CMK (cell line): ENCODE data around the gene ANKRA2.
A peak's percentile ranks its signal among the peaks of the same experiment; 100 is the strongest.

Source experiments
- DNase-seq: peaks from one replicate; pipeline ENCODE4 v3.0.0-alpha.2; 2010; ENCODE audit warnings: low read depth

Gene ANKRA2

GRCh38 chr5:73565139-73565968 lies at the start of gene ANKRA2, which contains the start of gene UTP15:
TSS of gene ANKRA2 (minus strand) at chr5:73565639. CDS start at chr5:73562881, 2,758 bp downstream.
TSS of gene UTP15 (plus strand) at chr5:73565743. CDS start at chr5:73567345, 1,602 bp downstream.
- DNase-seq = peak; percentile 93

GRCh38 chr5:73615085-73615484 lies 49.6 kb upstream of the ANKRA2 start:
- DNase-seq = no peak

- no peak for DNase-seq
These were observed 47.4 kb upstream of the ANKRA2 start for GRCh38 chr5:73612799-73613198.

- no peak for DNase-seq
These were observed 41.8 kb upstream of the ANKRA2 start for GRCh38 chr5:73607228-73607627.

- DNase-seq = no peak
These were observed 40.8 kb upstream of the ANKRA2 start for GRCh38 chr5:73606206-73606753.

- no peak for DNase-seq
These were observed 40.0 kb upstream of the ANKRA2 start for GRCh38 chr5:73605223-73606087.

- no peak for DNase-seq
These were observed 38.6 kb upstream of the ANKRA2 start for GRCh38 chr5:73603998-73604397.

GRCh38 chr5:73599380-73599779 lies 33.9 kb upstream of the ANKRA2 start:
- no peak for DNase-seq

- no peak for DNase-seq
These were observed 31.4 kb upstream of the ANKRA2 start for GRCh38 chr5:73596705-73597328.

GRCh38 chr5:73592551-73592950 lies 27.1 kb upstream of the ANKRA2 start:
- no peak for DNase-seq

- no peak for DNase-seq
These were observed 26.5 kb upstream of the ANKRA2 start for GRCh38 chr5:73591698-73592501.

GRCh38 chr5:73591102-73591695 lies 25.8 kb upstream of the ANKRA2 start:
- peak; percentile 21 for DNase-seq

GRCh38 chr5:73587923-73588322 lies 22.5 kb upstream of the ANKRA2 start:
- DNase-seq = no peak

GRCh38 chr5:73582285-73583145 lies 17.1 kb upstream of the ANKRA2 start:
- DNase-seq = no peak

GRCh38 chr5:73565969-73566547 lies 619 bp upstream of the ANKRA2 start:
- no peak for DNase-seq

- DNase-seq = no peak
These were observed 764 bp downstream of the ANKRA2 start for GRCh38 chr5:73564675-73565074.

GRCh38 chr5:73564018-73564417 lies 1.4 kb downstream of the ANKRA2 start:
- no peak for DNase-seq

- DNase-seq = no peak
These were observed 6.5 kb downstream of the ANKRA2 start for GRCh38 chr5:73558950-73559349.

- no peak for DNase-seq
These were observed 12.8 kb downstream of the ANKRA2 start for GRCh38 chr5:73552642-73553041.

- no peak for DNase-seq
These were observed 15.4 kb downstream of the ANKRA2 start for GRCh38 chr5:73550016-73550415.
